ENCODE results near the gene SAP30BP.

The SAP30BP gene

DNA sequence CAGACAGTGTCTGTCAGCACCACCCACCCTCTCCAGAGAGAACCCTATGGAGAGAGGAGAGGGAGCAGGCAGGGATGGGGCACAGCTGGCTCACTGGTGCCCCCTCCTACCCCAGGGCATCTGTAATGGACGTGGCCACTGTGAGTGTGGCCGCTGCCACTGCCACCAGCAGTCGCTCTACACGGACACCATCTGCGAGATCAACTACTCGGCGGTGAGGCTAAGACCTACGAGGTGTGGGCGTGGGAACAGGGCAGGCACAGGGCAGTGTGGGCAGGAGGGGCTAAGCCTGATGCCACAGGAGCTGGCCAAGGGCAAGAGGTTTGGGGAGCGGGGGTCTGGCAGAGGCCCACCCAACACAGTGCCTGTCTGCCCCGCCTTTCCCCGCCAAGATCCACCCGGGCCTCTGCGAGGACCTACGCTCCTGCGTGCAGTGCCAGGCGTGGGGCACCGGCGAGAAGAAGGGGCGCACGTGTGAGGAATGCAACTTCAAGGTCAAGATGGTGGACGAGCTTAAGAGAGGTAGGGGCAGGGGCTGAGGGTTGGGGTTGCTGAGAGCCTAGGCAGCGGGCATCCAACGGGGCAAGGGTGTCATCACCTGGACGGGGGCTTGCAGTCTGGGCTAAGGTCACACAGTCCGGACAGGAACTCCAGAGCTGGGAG is 69.2 kb downstream of the SAP30BP start:
- in situ Hi-C loops (cut with HindIII; ENCODE audit: low sequenced_read_pairs): no loop called here

DNA sequence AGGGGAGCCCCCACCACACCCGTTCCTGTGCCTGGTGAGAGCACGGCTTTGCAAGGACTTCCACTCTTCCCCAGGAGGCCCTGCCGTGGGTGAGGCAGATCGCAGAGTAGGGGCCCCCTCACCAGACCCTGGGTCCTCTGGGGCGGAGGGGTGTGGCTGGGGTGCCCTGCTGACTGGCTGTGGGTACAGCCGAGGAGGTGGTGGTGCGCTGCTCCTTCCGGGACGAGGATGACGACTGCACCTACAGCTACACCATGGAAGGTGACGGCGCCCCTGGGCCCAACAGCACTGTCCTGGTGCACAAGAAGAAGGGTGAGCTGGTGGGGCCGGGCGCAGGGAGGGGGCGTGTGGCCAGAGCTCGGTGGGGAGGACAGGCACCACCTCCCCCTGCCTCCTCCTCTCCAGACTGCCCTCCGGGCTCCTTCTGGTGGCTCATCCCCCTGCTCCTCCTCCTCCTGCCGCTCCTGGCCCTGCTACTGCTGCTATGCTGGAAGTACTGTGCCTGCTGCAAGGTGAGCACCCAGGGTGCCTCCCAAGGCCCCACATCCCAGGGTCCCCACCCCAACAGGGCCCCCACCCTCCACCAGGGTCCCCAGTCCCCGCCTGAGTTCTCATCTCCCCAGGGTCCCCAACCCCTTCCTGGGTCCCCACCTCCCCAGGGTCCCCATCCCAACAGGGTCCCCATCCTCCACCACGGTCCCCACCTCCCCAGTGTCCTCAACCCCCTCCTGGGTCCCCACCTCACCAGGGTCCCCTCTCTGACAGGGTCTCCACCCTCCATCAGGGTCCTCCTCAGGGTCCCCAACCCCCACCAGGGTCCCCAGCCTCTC is 70.2 kb downstream of the SAP30BP start:
- in situ Hi-C loops (cut with HindIII; ENCODE audit: low sequenced_read_pairs): no loop called here

DNA sequence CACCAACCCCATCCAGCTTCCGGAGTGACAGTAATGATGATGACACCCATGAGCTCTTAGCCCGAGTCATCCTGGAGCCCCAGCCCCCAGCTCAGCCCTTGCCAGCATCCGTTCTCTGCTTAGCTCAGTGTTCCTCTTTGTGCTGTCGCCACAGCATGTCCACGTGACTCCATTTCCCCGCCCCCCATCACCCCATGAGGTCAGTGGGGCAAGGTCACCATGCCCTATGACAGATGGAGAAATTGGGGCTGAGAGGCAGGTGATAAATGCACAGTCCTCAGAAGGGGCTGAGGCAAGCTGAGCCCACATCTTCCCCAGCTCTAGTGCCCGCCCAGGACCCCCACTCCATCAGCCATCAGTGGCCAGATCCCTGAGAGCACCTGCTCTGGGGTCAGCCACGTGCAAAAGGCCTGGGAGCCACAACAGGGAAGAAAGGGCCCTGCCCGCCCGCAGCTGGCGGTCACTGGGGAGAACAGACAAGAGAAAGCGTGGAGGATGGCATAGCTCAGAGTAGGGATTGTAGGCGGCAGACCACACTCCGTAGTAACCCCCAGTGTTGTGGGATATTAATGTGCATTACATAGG is 71.2 kb downstream of the SAP30BP start:
- in situ Hi-C loops (cut with HindIII; ENCODE audit: low sequenced_read_pairs): no loop called here

- in situ Hi-C loops (cut with HindIII; ENCODE audit: low sequenced_read_pairs): no loop called here
Observed at GRCh38 chr17:75739174-75739573, 72.0 kb downstream of the SAP30BP start.

- in situ Hi-C loops (cut with HindIII; ENCODE audit: low sequenced_read_pairs): no loop called here
Observed at GRCh38 chr17:75739801-75740200, 72.7 kb downstream of the SAP30BP start.

- in situ Hi-C loops (cut with HindIII; ENCODE audit: low sequenced_read_pairs): no loop called here
Observed at GRCh38 chr17:75740215-75740614, 73.1 kb downstream of the SAP30BP start.

DNA sequence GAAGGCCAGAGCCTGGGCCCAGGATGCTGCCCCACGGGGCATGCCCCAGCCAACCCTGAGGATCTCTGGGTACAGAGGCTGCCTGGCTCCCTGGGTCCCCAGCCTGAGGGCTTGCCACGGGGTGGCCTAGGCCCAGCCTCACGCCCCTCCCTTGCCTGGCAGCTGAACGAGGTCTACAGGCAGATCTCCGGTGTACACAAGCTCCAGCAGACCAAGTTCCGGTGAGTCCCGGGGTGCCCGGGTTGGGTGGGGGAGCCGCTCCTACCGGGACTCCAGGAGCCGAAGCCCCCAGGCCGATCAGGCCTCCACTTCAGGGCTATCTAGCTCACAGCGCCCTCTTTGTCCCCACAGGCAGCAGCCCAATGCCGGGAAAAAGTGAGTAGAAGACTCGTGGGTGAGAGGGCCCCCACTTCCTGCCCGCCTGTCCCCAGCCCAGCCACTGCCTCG is 73.5 kb downstream of the SAP30BP start:
- in situ Hi-C loops (cut with HindIII; ENCODE audit: low sequenced_read_pairs): no loop called here

GRCh38 chr17:75742337-75742736 is 75.2 kb downstream of the SAP30BP start:
- in situ Hi-C loops (cut with HindIII; ENCODE audit: low sequenced_read_pairs): no loop called here

GRCh38 chr17:75743625-75744206 is 76.6 kb downstream of the SAP30BP start:
- in situ Hi-C loops (cut with HindIII; ENCODE audit: low sequenced_read_pairs): no loop called here

DNA sequence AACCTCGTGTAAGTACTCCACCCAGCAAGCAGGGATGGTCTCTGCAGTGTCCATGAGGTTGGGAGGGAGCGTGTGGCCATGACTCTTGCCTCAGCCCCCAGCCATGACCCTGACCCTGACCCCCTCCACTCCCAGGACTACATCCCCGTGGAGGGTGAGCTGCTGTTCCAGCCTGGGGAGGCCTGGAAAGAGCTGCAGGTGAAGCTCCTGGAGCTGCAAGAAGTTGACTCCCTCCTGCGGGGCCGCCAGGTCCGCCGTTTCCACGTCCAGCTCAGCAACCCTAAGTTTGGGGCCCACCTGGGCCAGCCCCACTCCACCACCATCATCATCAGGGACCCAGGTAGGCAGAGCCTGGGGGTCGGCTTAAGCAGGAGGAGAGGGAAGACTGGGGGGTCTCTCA is 81.6 kb downstream of the SAP30BP start:
- in situ Hi-C loops (cut with HindIII; ENCODE audit: low sequenced_read_pairs): no loop called here

DNA sequence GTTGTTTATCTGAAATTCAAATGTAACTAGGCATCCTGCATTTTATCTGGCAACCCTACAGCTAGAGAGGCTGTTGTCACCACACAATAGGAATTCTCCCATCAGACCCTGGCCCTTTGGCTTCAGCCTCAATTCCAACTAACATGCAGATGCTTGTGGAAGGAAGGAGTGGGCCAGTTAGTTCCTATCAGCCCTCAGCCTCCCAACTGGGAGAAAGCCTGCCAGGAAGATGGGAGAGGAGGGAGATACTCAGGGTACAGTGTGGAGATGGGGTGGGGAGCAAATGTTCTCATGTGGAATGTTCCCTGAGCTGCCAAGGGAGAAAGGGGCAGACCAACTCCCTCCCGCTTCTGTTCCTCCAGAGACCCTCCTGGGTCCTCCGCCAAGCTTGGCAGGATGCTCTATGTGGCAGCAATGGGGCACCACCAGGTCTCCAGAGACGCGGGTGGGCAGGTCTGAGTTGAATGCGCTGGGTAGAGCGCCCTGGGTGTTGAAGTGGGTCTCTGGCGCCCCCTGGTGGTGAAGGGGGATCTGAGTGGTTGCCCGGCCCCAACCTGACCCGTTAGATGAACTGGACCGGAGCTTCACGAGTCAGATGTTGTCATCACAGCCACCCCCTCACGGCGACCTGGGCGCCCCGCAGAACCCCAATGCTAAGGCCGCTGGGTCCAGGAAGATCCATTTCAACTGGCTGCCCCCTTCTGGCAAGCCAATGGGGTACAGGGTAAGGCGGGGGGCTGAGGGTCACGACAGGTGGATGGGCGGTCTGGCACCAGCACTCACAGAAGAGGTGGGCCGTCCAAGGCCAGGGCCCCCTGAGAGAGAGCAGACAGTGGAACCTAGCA is 82.6 kb downstream of the SAP30BP start:
- in situ Hi-C loops (cut with HindIII; ENCODE audit: low sequenced_read_pairs): no loop called here

GRCh38 chr17:75750661-75751423 is 83.7 kb downstream of the SAP30BP start:
- in situ Hi-C loops (cut with HindIII; ENCODE audit: low sequenced_read_pairs): no loop called here

DNA sequence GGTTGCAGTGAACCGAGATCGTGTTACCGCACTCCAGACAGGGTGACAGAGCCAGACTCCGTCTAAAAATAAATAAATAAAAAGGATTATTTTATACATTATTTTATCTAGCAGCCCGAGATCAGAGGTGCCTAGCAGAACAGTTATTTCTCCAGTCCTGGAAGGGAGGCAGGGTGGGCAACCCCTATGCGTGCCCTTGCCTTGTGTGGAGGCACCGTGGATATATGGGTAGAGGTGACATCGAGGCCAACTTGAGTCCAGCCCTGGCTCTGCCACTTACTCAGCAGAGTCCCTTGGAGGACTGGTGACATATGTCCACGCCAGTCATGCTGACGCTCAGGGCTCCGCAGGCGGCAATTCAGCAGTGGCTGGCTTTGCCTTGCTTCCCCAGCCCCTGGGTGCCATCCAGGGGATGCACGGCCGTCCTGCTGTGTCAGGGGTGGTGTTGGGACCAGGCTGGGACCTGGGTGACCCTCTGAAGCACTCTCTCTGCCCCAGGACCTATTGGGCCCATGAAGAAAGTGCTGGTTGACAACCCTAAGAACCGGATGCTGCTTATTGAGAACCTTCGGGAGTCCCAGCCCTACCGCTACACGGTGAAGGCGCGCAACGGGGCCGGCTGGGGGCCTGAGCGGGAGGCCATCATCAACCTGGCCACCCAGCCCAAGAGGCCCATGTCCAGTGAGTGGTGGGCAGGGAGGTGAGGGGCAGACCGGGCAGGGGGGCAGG is 84.7 kb downstream of the SAP30BP start:
- in situ Hi-C loops (cut with HindIII; ENCODE audit: low sequenced_read_pairs): no loop called here

GRCh38 chr17:75752405-75752709 is 85.2 kb downstream of the SAP30BP start:
- in situ Hi-C loops (cut with HindIII; ENCODE audit: low sequenced_read_pairs): no loop called here

GRCh38 chr17:75752802-75753513 is 85.8 kb downstream of the SAP30BP start:
- in situ Hi-C loops (cut with HindIII; ENCODE audit: low sequenced_read_pairs): no loop called here

DNA sequence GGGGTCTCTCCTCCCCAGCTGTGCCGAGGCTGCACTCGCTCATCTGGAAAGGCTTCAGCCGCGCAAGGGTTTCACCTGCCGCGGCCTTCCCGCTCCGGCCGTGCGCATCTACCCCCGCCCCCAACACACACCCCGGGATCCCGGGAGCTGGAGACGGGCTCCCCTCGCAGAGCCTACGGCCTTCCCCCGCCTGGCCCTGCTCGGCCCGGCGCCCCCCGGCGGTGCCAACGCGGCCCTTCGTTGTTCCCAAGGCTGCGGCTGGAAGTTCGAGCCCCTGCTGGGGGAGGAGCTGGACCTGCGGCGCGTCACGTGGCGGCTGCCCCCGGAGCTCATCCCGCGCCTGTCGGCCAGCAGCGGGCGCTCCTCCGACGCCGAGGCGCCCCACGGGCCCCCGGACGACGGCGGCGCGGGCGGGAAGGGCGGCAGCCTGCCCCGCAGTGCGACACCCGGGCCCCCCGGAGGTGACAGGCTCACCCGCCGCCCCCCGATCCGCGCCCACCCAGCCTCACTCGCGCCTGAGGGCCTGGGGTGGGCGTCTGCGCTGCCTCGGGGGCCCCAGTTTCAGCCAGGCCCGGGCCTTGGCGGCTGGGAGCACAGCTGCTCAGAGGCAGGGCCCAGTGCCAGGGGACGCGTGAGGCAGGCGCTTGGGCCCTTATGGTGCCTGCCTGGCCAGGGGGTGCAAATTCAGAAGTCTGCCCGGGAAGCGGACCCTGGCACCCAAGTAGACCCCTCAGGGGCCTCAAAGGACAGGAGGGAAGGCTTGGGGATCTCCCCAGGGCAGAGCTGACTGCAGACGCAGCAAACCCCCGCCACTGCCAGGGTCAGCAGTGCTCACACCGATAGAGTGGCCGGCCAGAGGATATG is 86.6 kb downstream of the SAP30BP start:
- in situ Hi-C loops (cut with HindIII; ENCODE audit: low sequenced_read_pairs): no loop called here

- in situ Hi-C loops (cut with HindIII; ENCODE audit: low sequenced_read_pairs): no loop called here
Observed at GRCh38 chr17:75754378-75755204, 87.5 kb downstream of the SAP30BP start.

Measured in DLD1 (cell line).